Body of pancreas (tissue), 4 donors: ENCODE measurements around the gene KCTD6. TPM values are rescaled to one million over a fixed set of nuclear protein-coding genes. Genes with fewer than 3 reads are reported as not detected.

Experiments used
- ATAC-seq: fragments of 150-250 bp; one replicate; pipeline ENCODE4 v1.9.1; 2016
- DNase-seq, 4 donors: peaks; one replicate each; pipeline ENCODE4 v3.0.0-alpha.2; 2019
- H3K27ac ChIP-seq, 4 donors: fragments of 200-600 bp; sonication (generic); 1 replicate in 3 of 4; 2 replicates in 1 of 4; pipeline versions ENCODE4 v1.5.1 to v1.6.1; 2016 to 2019; ENCODE audit warnings: mild to moderate bottlenecking in 1 of 4, mixed read lengths in 1 of 4, moderate library complexity in 1 of 4
- H3K27me3 ChIP-seq, 2 donors: fragments of 200-600 bp; sonication (generic); one replicate each; pipeline ENCODE4 v1.6.0; 2016; ENCODE audit warnings: mild to moderate bottlenecking in 1 of 2
- H3K36me3 ChIP-seq, 2 donors: fragments of 200-600 bp; sonication (generic); replicated peaks in 1 of 2; 2 replicates each; pipeline ENCODE4 v1.5.1; 2016; ENCODE audit warnings: low read depth in 2 of 2; ENCODE audit not compliant: insufficient read depth in 1 of 2
- H3K4me1 ChIP-seq: fragments of 200-600 bp; sonication (generic); one replicate; pipeline ENCODE4 v1.6.0; 2016
- H3K4me3 ChIP-seq, 2 donors: fragments of 200-600 bp; sonication (generic); 1 replicate in 1 of 2; 2 replicates in 1 of 2; pipeline ENCODE4 v1.5.1; 2016 to 2019
- H3K9me3 ChIP-seq, 3 donors: fragments of 200-600 bp; sonication (generic); 1 replicate in 2 of 3; 2 replicates in 1 of 3; pipeline ENCODE4 v1.5.1; 2016
- CTCF ChIP-seq, 7 experiments: fragments of 450-650 bp in 4 of 7; fragments of 200-600 bp in 3 of 7; sonication (generic) in 3 of 7; IDR thresholded peaks; one replicate each; pipeline ENCODE4 v1.5.1; 2016 to 2019; ENCODE audit warnings: antibody characterized with exemption in 7 of 7
- POLR2A ChIP-seq, 3 donors: fragments of 450-650 bp; IDR thresholded peaks; one replicate each; pipeline ENCODE4 v1.6.1; 2016; ENCODE audit warnings: antibody characterized with exemption in 3 of 3, mild to moderate bottlenecking in 2 of 3
- WGBS, 2 donors: methylation state at CpG; one replicate each; pipeline ENCODE4 v1.1.5; 2017; 5-methylcytosine and 5-hydroxymethylcytosine counted together
- intact Hi-C: fragments of 100-400 bp; cut with DNase I; formaldehyde crosslinking; loops from one replicate; pipeline ENCODE4 v1.15.1; 2023
- total RNA-seq, 2 donors: library from RNA; depleted of rRNA; stranded (reverse); fragments of >200 nt; gene quantifications; one replicate each; pipeline ENCODE4 v1.1.0, GENCODE V29; 2016

KCTD6 gene
- total RNA-seq, 2 donors from 2014 or later, result 1.3 to 13.0 TPM

DNA sequence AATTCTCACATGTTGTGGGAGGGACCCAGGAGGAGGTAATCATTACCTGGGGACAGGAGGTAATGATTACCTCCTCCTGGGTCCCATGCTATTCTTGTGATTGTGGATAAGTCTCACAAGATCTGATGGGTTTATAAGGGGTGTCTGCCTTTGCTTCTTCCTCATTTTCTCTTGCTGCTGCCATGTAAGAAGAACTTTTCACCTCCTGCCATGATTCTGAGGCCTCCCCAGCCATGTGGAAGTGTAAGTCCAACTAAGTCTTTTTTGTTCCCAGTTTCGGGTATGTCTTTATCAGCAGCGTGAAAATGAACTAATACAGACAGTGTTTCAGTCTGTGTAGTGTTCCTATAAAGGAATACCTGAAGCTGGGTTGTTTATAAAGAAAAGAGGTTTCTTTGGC is 13.1 kb upstream of the KCTD6 start:
- no peaks in the 10 kb centered on the region for H3K27me3 ChIP-seq
- DNase-seq (no peak), ATAC-seq (no peak)
- 80 to 91% methylated on average over 2 of the region's 2 CpGs for WGBS, 2 donors
- H3K27ac ChIP-seq, result no peak overlapping the region
- no peak overlapping the region for H3K4me3 ChIP-seq
- H3K4me1 ChIP-seq, result no peaks in the 10 kb centered on the region
- TF ChIP-seq POLR2A (IDR thresholded peaks at IDR 0.05) (no peak), CTCF (IDR thresholded peaks at IDR 0.05) (no peak)
- no peaks in the 10 kb centered on the region for H3K9me3 ChIP-seq
- no peaks in the 10 kb centered on the region for H3K36me3 ChIP-seq
- intact Hi-C loops, result no loop called here

- 89 to 91% methylated on average over 2 of the region's 2 CpGs for WGBS, 2 donors
Measured at GRCh38 chr3:58480309-58480708, 11.6 kb upstream of the KCTD6 start.

DNA sequence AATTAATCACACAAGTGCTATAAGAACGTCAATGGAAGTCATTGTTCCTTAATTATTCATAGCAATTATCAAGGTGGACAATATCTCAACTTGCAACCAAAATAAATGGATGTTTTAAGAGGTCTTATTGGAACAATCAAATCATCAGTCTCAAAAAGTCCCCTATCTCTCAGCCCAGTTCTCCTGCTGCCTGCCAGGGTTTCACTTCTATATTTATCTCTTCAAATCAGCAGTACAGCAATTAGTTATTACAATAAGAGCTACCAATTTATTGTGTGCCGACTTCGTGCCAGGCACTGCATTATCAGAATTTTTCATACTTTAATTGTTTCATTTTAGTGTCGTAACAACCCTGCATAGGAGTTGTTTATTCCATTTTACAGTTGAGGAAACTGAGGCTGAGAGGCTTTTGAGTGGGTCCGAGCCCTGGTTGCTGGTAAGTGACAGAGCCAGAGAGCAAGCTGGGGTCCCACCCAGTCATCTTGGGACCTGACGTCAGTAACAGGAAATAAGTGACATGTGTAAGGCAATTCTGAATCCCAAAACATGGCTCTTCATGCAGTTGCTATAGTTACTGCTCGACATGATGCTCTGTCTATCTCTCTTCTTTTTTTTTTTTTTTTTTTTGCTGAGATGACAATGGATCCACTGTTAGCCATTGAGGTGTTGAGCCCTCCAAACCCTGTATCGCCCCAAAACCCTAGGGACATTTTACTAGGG is 8.8 kb upstream of the KCTD6 start:
- H3K27ac ChIP-seq, result no peak overlapping the region
- H3K27me3 ChIP-seq, result no peaks in the 10 kb centered on the region
- intact Hi-C loops, result no loop called here
- ATAC-seq, result no peak
- 43 to 46% methylated on average over 8 of the region's 8 CpGs for WGBS, 2 donors
- TF ChIP-seq CTCF (IDR thresholded peaks at IDR 0.05) (no peak), POLR2A (IDR thresholded peaks at IDR 0.05) (no peak)
- DNase-seq, result no peak
- H3K36me3 ChIP-seq, result no peaks in the 10 kb centered on the region
- H3K4me3 ChIP-seq, result no peak overlapping the region
- no peaks in the 10 kb centered on the region for H3K9me3 ChIP-seq
- H3K4me1 ChIP-seq, result peaks cover 12% of the 10 kb centered on the region

More at GRCh38 chr3:58480309-58480708, 11.6 kb upstream of the KCTD6 start:
- no peaks in the 10 kb centered on the region for H3K36me3 ChIP-seq
- intact Hi-C loops, result no loop called here
- no peak overlapping the region for H3K4me3 ChIP-seq
- ATAC-seq (no peak), DNase-seq (no peak)
- H3K9me3 ChIP-seq, result no peaks in the 10 kb centered on the region
- no peak overlapping the region for H3K27ac ChIP-seq
- TF ChIP-seq CTCF (IDR thresholded peaks at IDR 0.05) (no peak), POLR2A (IDR thresholded peaks at IDR 0.05) (no peak)
- H3K27me3 ChIP-seq, result no peaks in the 10 kb centered on the region
- no peaks in the 10 kb centered on the region for H3K4me1 ChIP-seq

GRCh38 chr3:58484045-58484721 is 7.7 kb upstream of the KCTD6 start:
- WGBS, 2 donors, result 70 to 73% methylated on average over 7 of the region's 7 CpGs
- intact Hi-C loops, result no loop called here
- Histone ChIP-seq H3K4me3 (no peak overlapping the region), H3K9me3 (no peaks in the 10 kb centered on the region), H3K27ac (no peak overlapping the region), H3K27me3 (no peaks in the 10 kb centered on the region), H3K36me3 (no peaks in the 10 kb centered on the region), H3K4me1 (peaks cover 12% of the 10 kb centered on the region)
- DNase-seq (no peak), ATAC-seq (no peak)
- no peak for TF ChIP-seq CTCF (IDR thresholded peaks at IDR 0.05)
- TF ChIP-seq POLR2A (IDR thresholded peaks at IDR 0.05), result no peak

- TF ChIP-seq POLR2A (IDR thresholded peaks at IDR 0.05) (no peak), CTCF (IDR thresholded peaks at IDR 0.05) (no peak)
- intact Hi-C loops, result no loop called here
- Histone ChIP-seq H3K4me3 (no peak overlapping the region), H3K27ac (no peak overlapping the region), H3K36me3 (no peaks in the 10 kb centered on the region), H3K4me1 (peaks cover 12% of the 10 kb centered on the region), H3K9me3 (no peaks in the 10 kb centered on the region), H3K27me3 (no peaks in the 10 kb centered on the region)
- WGBS, 2 donors, result 68 to 86% methylated on average over 3 of the region's 3 CpGs
- ATAC-seq, result no peak
- DNase-seq, result no peak
Measured at GRCh38 chr3:58484722-58485069, 7.2 kb upstream of the KCTD6 start.
